Suprapubic skin (tissue), 4 donors: ENCODE measurements around the gene TMEM245.

Source experiments
- EP300 ChIP-seq: sonication (generic); formaldehyde crosslinking; IDR thresholded peaks from one replicate; pipeline ENCODE4 v1.6.1; 2017; ENCODE audit warnings: antibody characterized with exemption
- POLR2A ChIP-seq, 2 donors: fragments of 450-650 bp; IDR thresholded peaks; one replicate each; pipeline ENCODE4 v1.6.1; 2017; ENCODE audit warnings: antibody characterized with exemption in 2 of 2, mild to moderate bottlenecking in 2 of 2, moderate library complexity in 2 of 2
- POLR2AphosphoS5 ChIP-seq, 3 donors: sonication (generic); formaldehyde crosslinking; IDR thresholded peaks; one replicate each; pipeline ENCODE4 v1.6.1; 2017; ENCODE audit warnings: antibody characterized with exemption in 3 of 3
- TF ChIP-seq, protein P1 (sequence below), 2 donors: fragments of 200-600 bp in 1 of 2; fragments of 450-650 bp in 1 of 2; sonication (generic) in 1 of 2; IDR thresholded peaks; one replicate each; pipeline ENCODE4 v1.5.1; 2016 to 2019; ENCODE audit warnings: antibody characterized with exemption in 2 of 2, mild to moderate bottlenecking in 1 of 2, moderate library complexity in 1 of 2

DNA sequence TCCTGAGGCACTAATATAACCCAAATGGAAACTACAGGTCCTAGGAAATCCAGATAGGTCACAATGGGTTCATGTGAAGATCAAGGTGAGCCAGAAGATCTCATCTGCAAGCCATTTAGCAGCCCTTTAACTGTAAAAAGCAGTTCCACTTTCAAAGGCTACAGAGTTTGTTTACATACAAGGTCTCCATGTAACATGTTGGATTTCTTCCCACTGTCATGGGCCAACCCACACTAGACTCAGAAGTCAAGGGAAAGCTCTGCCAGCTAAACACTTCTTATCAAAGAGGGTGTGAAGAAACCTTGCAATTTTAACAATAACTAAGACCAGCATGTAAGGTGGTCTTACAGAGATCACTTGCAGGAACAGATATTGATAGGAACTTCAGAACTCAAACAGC, 102.7 kb downstream of the TMEM245 start:
- no peak for TF ChIP-seq POLR2A (IDR thresholded peaks at IDR 0.05)
- TF ChIP-seq, protein P1, sequence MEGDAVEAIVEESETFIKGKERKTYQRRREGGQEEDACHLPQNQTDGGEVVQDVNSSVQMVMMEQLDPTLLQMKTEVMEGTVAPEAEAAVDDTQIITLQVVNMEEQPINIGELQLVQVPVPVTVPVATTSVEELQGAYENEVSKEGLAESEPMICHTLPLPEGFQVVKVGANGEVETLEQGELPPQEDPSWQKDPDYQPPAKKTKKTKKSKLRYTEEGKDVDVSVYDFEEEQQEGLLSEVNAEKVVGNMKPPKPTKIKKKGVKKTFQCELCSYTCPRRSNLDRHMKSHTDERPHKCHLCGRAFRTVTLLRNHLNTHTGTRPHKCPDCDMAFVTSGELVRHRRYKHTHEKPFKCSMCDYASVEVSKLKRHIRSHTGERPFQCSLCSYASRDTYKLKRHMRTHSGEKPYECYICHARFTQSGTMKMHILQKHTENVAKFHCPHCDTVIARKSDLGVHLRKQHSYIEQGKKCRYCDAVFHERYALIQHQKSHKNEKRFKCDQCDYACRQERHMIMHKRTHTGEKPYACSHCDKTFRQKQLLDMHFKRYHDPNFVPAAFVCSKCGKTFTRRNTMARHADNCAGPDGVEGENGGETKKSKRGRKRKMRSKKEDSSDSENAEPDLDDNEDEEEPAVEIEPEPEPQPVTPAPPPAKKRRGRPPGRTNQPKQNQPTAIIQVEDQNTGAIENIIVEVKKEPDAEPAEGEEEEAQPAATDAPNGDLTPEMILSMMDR (IDR thresholded peaks at IDR 0.05) = no peak
- no peak for TF ChIP-seq POLR2AphosphoS5 (IDR thresholded peaks at IDR 0.05)
- TF ChIP-seq EP300 = no peak
